Stomach (tissue), 9 donors: ENCODE results near the gene TBC1D9B. TPM values are rescaled to one million over a fixed set of nuclear protein-coding genes. Genes with fewer than 3 reads are reported as not detected.

Experiments
- DNase-seq, 2 donors: peaks; one replicate each; pipeline versions ENCODE4 v3.0.0 to v3.0.0-alpha.2; 2013 to 2019
- H3K27ac ChIP-seq, 5 donors: fragments of 200-600 bp in 4 of 5; sonication (generic) in 4 of 5; one replicate each; pipeline ENCODE4 v1.5.1; 2013 to 2019; ENCODE audit warnings: mild to moderate bottlenecking in 1 of 5, moderate library complexity in 1 of 5
- H3K27me3 ChIP-seq, 3 donors: fragments of 200-600 bp; sonication (generic); one replicate each; pipeline ENCODE4 v1.5.1; 2017 to 2019; ENCODE audit warnings: mixed run types in 1 of 3
- H3K36me3 ChIP-seq, 4 donors: fragments of 200-600 bp; sonication (generic); 1 replicate in 3 of 4; 2 replicates in 1 of 4; pipeline ENCODE4 v1.5.1; 2016 to 2019
- H3K4me1 ChIP-seq, 4 donors: fragments of 200-600 bp; sonication (generic); one replicate each; pipeline ENCODE4 v1.5.1; 2016 to 2019
- H3K4me3 ChIP-seq, 4 donors: fragments of 200-600 bp; sonication (generic) in 3 of 4; one replicate each; pipeline ENCODE4 v1.5.1; 2016 to 2019; ENCODE audit warnings: mild to moderate bottlenecking in 1 of 4
- H3K9me3 ChIP-seq, 4 donors: fragments of 200-600 bp; sonication (generic); one replicate each; pipeline ENCODE4 v1.5.1; 2016 to 2019
- EP300 ChIP-seq: sonication (generic); formaldehyde crosslinking; IDR thresholded peaks from one replicate; pipeline ENCODE4 v1.6.1; 2017; ENCODE audit warnings: antibody characterized with exemption
- POLR2A ChIP-seq, 4 donors: fragments of 450-650 bp; IDR thresholded peaks; one replicate each; pipeline ENCODE4 v1.6.1; 2016; ENCODE audit warnings: antibody characterized with exemption in 4 of 4, control low read depth in 2 of 4, mild to moderate bottlenecking in 1 of 4, moderate library complexity in 1 of 4
- POLR2AphosphoS5 ChIP-seq, 3 donors: sonication (generic); formaldehyde crosslinking; IDR thresholded peaks; one replicate each; pipeline ENCODE4 v1.6.1; 2016; ENCODE audit warnings: antibody characterized with exemption in 3 of 3
- WGBS, 5 donors: extraction: QIAGEN DNeasy Blood & Tissue Kit in 3 of 5; methylation state at CpG; one replicate each; pipeline versions ENCODE4 v1.1.5 to v1.1.7; 2013 to 2018; 5-methylcytosine and 5-hydroxymethylcytosine counted together
- intact Hi-C: fragments of 100-400 bp; cut with DNase I; formaldehyde crosslinking; loops from one replicate; pipeline ENCODE4 v1.15.1; 2023; ENCODE audit warnings: low total_unique reads
- polyA plus RNA-seq, 3 donors: library from polyadenylated mRNA; stranded (reverse); fragments of 200-250 nt; gene quantifications; one replicate each; pipeline ENCODE4 v1.2.3, GENCODE V29; 2013
- total RNA-seq, 5 donors: library from RNA; depleted of rRNA; stranded (reverse); fragments of >200 nt; gene quantifications; one replicate each; pipeline versions ENCODE4 v1.1.0 to v1.2.3, GENCODE V29; 2014 to 2016
- TF ChIP-seq, protein P1 (sequence below), 7 experiments: fragments of 450-650 bp in 4 of 7; fragments of 200-600 bp in 3 of 7; sonication (generic) in 3 of 7; IDR thresholded peaks; one replicate each; pipeline ENCODE4 v1.5.1; 2016 to 2019; ENCODE audit warnings: antibody characterized with exemption in 7 of 7, control low read depth in 2 of 7, mild to moderate bottlenecking in 1 of 7
- donor health status: healthy with polysubstance abuse.
- donor health status: Bipolar disorder and iron deficiency.
- donor health status: healthy.

TBC1D9B gene
- total and polyA plus RNA-seq, 8 donors, result 29.9 to 260 (median 60.1) TPM

DNA sequence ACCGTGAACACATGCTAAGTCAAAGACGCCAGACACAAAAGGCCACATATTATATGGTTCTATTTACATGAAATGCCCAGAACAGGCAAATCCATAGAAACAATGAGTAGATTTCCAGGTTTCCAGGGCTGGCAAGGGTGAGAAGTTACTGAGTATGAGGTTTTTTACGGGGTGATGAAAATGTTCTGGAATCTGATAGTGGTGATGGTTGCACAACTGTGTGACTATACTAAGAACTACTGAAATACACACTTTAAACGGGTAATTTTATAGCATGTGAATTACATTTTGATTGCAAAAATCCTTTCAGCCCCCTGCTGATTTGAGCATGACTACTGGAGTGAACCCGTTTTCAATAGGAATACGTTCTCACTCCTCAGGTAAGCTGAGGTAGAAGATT, 46.7 kb upstream of the TBC1D9B start:
- Histone ChIP-seq H3K9me3 (no peaks in the 10 kb centered on the region), H3K4me1 (no peaks in the 10 kb centered on the region), H3K4me3 (no peak overlapping the region), H3K27me3 (no peaks in the 10 kb centered on the region), H3K27ac (no peak overlapping the region), H3K36me3 (peaks cover 0 to 48% (median 40%) of the 10 kb centered on the region in 4 donors)
- TF ChIP-seq POLR2A (IDR thresholded peaks at IDR 0.05) (no peak), POLR2AphosphoS5 (IDR thresholded peaks at IDR 0.05) (no peak), EP300 (no peak)
- TF ChIP-seq, protein P1, sequence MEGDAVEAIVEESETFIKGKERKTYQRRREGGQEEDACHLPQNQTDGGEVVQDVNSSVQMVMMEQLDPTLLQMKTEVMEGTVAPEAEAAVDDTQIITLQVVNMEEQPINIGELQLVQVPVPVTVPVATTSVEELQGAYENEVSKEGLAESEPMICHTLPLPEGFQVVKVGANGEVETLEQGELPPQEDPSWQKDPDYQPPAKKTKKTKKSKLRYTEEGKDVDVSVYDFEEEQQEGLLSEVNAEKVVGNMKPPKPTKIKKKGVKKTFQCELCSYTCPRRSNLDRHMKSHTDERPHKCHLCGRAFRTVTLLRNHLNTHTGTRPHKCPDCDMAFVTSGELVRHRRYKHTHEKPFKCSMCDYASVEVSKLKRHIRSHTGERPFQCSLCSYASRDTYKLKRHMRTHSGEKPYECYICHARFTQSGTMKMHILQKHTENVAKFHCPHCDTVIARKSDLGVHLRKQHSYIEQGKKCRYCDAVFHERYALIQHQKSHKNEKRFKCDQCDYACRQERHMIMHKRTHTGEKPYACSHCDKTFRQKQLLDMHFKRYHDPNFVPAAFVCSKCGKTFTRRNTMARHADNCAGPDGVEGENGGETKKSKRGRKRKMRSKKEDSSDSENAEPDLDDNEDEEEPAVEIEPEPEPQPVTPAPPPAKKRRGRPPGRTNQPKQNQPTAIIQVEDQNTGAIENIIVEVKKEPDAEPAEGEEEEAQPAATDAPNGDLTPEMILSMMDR (IDR thresholded peaks at IDR 0.05), result no peak
- no peak for DNase-seq
- intact Hi-C loops, result no loop called here
- 91 to 96% (median 94%) methylated on average over 6 of the region's 6 CpGs for WGBS, 5 donors

DNA sequence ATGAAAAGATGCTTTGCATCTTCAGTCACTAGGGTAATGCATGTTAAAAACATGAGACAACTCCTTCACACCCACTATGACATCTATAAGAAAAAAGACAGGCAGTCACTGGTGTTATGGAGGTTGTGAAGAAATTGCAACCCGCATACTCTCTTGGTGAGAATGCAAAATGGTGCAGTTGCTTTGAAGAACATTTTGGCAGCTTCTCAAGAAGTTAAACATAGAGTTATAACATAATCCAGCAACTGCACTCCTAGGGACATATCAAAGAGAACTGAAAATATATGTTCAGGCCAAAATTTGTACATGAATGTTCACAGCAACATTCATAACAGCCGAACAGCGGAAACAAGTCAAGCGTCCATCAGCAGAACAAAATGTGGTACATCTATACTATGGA, 46.3 kb upstream of the TBC1D9B start:
- Histone ChIP-seq H3K36me3 (peaks cover 0 to 48% (median 38%) of the 10 kb centered on the region in 4 donors), H3K27ac (no peak overlapping the region), H3K27me3 (no peaks in the 10 kb centered on the region), H3K4me1 (no peaks in the 10 kb centered on the region), H3K4me3 (no peak overlapping the region), H3K9me3 (no peaks in the 10 kb centered on the region)
- no peak for DNase-seq
- WGBS, 5 donors, result 91 to 98% (median 94%) methylated on average over 4 of the region's 4 CpGs
- intact Hi-C loops, result no loop called here
- TF ChIP-seq, protein P1 (IDR thresholded peaks at IDR 0.05), result no peak
- TF ChIP-seq EP300 (no peak), POLR2A (IDR thresholded peaks at IDR 0.05) (no peak), POLR2AphosphoS5 (IDR thresholded peaks at IDR 0.05) (no peak)

DNA sequence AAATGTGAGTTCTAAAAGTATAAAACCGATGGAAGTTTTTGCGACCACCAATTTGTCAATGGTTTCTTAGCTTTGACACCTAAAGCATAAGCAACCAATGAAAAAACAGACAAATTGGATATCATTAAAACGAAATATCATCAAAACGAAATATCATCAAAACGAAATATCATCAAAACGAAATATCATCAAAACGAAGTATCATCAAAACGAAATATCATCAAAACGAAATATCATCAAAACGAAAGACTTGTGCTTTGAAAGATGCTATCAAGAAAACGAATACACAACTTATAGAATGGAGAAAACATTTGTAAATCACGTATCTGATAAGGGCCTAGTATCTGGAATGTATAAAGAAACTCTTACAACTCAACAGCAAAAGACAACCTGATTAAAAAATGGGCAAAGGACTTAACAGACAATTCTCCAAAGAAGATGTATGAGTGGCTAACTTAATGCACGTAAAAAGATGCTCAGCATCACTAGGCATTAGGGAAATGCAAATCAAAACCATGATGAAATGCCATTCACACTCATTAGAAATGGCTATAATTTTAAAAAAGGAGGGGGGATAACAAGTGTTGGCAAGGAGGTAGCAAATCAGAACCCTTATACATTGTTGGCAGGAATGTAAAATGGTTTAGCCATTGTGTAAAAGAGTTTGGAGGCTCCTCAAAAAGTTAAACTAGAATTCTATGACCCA, 29.4 kb upstream of the TBC1D9B start:
- H3K27ac ChIP-seq, result no peak overlapping the region
- no peaks in the 10 kb centered on the region for H3K9me3 ChIP-seq
- H3K27me3 ChIP-seq, result no peaks in the 10 kb centered on the region
- no peak overlapping the region for H3K4me3 ChIP-seq
- intact Hi-C loops, result no loop called here
- WGBS, 5 donors, result 89 to 95% (median 92%) methylated on average over 13 of the region's 13 CpGs
- H3K4me1 ChIP-seq, result no peaks in the 10 kb centered on the region
- H3K36me3 ChIP-seq, result no peaks in the 10 kb centered on the region
- DNase-seq, result no peak
- TF ChIP-seq, protein P1 (IDR thresholded peaks at IDR 0.05), result no peak
- TF ChIP-seq POLR2AphosphoS5 (IDR thresholded peaks at IDR 0.05), result no peak
- TF ChIP-seq POLR2A (IDR thresholded peaks at IDR 0.05), result no peak
- TF ChIP-seq EP300, result no peak

DNA sequence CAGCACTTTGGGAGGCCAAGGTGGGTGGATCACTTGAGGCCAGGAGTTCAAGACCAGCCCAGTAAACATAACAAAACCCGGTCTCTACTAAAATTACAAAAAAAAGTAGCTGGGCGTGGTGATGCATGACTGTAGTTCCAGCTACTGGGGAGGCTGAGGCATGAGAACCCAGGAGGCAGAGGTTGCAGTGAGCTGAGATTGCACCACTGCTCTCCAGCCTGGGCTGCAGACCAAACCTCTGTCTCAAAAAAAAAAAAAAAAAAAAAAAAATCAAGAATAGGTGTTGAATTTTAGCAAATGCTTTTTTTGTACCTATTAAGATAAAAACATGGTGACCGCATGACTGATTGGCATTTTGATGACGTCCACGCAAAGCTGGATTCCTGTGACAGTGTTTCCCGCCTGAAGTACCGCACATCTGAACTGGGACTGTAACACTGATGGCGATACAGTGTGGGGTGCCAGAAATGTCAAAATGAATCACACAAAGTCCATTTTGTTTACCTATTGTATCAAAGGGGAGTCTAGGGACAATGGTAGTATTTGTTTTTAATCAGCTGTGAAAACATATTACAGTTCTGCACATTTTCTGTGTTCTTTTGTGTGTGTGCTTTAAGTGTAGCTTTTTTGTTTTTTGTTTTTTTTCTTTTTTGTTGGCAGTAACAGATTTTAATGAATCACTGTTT, 23.2 kb upstream of the TBC1D9B start:
- Histone ChIP-seq H3K9me3 (no peaks in the 10 kb centered on the region), H3K4me1 (peaks cover 0 to 5% (median 2%) of the 10 kb centered on the region in 4 donors), H3K4me3 (no peak overlapping the region), H3K27ac (no peak overlapping the region), H3K27me3 (no peaks in the 10 kb centered on the region), H3K36me3 (no peaks in the 10 kb centered on the region)
- 36 to 71% (median 62%) methylated on average over 8 of the region's 8 CpGs for WGBS, 5 donors
- intact Hi-C loops, result no loop called here
- no peak for DNase-seq
- TF ChIP-seq POLR2AphosphoS5 (IDR thresholded peaks at IDR 0.05) (no peak), POLR2A (IDR thresholded peaks at IDR 0.05) (no peak), EP300 (no peak)
- TF ChIP-seq, protein P1 (IDR thresholded peaks at IDR 0.05), result no peak
